Neural cell (in vitro differentiated cells): ENCODE data around the gene TRPM4. TPM values are rescaled to one million over a fixed set of nuclear protein-coding genes. Genes with fewer than 3 reads are reported as not detected.
"Not testable (repeated sequence)": the region's sequence is repeated elsewhere in the genome, so short reads cannot be mapped to it uniquely, and the experiment has no call there.

Experiments
- H2AFZ ChIP-seq: fragments of 200-600, 300-800 bp; sonication (generic), shearing (Covaris generic); 2 replicates; pipeline ENCODE4 v1.6.0; 2014; ENCODE audit warnings: low read depth, mild to moderate bottlenecking, antibody characterized with exemption, low read length, moderate library complexity
- H3F3A ChIP-seq: fragments of 200-600 bp; shearing (Covaris generic); 2 replicates; pipeline ENCODE4 v1.6.1; 2016; ENCODE audit warnings: mild to moderate bottlenecking, moderate library complexity, mixed read lengths, antibody characterized with exemption, low read length; ENCODE audit not compliant: insufficient read depth, poor library complexity, severe bottlenecking
- H3K27ac ChIP-seq: fragments of 200-600, 300-800 bp; sonication (generic), shearing (Covaris generic); 2 replicates; pipeline ENCODE4 v1.5.1; 2014; ENCODE audit warnings: mild to moderate bottlenecking, low read length, moderate library complexity
- H3K27me3 ChIP-seq: fragments of 300-800, 200-600 bp; sonication (generic), shearing (Covaris generic); 2 replicates; pipeline ENCODE4 v1.6.0; 2014; ENCODE audit warnings: mild to moderate bottlenecking, low read depth, low read length, moderate library complexity; ENCODE audit not compliant: insufficient read depth
- H3K36me3 ChIP-seq: fragments of 300-800, 200-600 bp; sonication (generic), shearing (Covaris generic); 2 replicates; pipeline ENCODE4 v1.5.1; 2014; ENCODE audit warnings: mild to moderate bottlenecking, antibody characterized with exemption, low read length, moderate library complexity; ENCODE audit not compliant: insufficient read depth
- H3K4me2 ChIP-seq: fragments of 300-800, 200-600 bp; sonication (generic), shearing (Covaris generic); 2 replicates; pipeline ENCODE4 v1.6.0; 2014; ENCODE audit warnings: mild to moderate bottlenecking, low read length
- H3K4me3 ChIP-seq: fragments of 300-800, 200-600 bp; sonication (generic), shearing (Covaris generic); 2 replicates; pipeline ENCODE4 v1.5.1; 2014; ENCODE audit warnings: mild to moderate bottlenecking, low read length, moderate library complexity
- H3K79me2 ChIP-seq: fragments of 200-600 bp; shearing (Covaris generic); replicated peaks from 2 replicates; pipeline ENCODE4 v1.6.0; 2014; ENCODE audit warnings: mild to moderate bottlenecking, low read length, moderate library complexity; ENCODE audit not compliant: insufficient read depth
- H3K9ac ChIP-seq: fragments of 300-800, 200-600 bp; sonication (generic), shearing (Covaris generic); 2 replicates; pipeline ENCODE4 v1.6.1; 2016; ENCODE audit warnings: mild to moderate bottlenecking, low read length, mixed read lengths
- H3K9me2 ChIP-seq: fragments of 200-600 bp; shearing (Covaris generic); 2 replicates; pipeline ENCODE4 v1.6.1; 2016; ENCODE audit warnings: mild to moderate bottlenecking, low read length, mixed read lengths; ENCODE audit not compliant: insufficient read depth
- H3K9me3 ChIP-seq: fragments of 200-600, 300-800 bp; sonication (generic), shearing (Covaris generic); 2 replicates; pipeline ENCODE4 v1.6.1; 2016; ENCODE audit warnings: mild to moderate bottlenecking, mixed run types, low read length, moderate library complexity, mixed read lengths
- H4K20me1 ChIP-seq: fragments of 200-600 bp; shearing (Covaris generic); 2 replicates; pipeline ENCODE4 v1.6.1; 2016; ENCODE audit warnings: mild to moderate bottlenecking, mixed run types; ENCODE audit not compliant: insufficient read depth
- EP300 ChIP-seq: fragments of 450-650 bp; conservative IDR thresholded peaks from 2 replicates; pipeline ENCODE4 v1.6.1; 2014; ENCODE audit warnings: antibody characterized with exemption, mild to moderate bottlenecking, moderate library complexity; ENCODE audit not compliant: poor library complexity, severe bottlenecking
- EZH2 ChIP-seq: fragments of 200-600, 300-800 bp; shearing (Covaris generic), sonication (generic); IDR thresholded peaks from 2 replicates; pipeline ENCODE4 v1.6.1; 2014; ENCODE audit warnings: antibody characterized with exemption, low read length, borderline replicate concordance, mild to moderate bottlenecking; ENCODE audit not compliant: insufficient read depth, poor library complexity, severe bottlenecking
- MXI1 ChIP-seq: fragments of 450-650 bp; conservative IDR thresholded peaks from 2 replicates; pipeline ENCODE4 v1.6.1; 2014; ENCODE audit warnings: antibody characterized with exemption, mild to moderate bottlenecking; ENCODE audit not compliant: poor library complexity, severe bottlenecking
- POLR2AphosphoS5 ChIP-seq: IDR thresholded peaks from 2 replicates; pipeline ENCODE4 v1.6.1; 2012
- RAD21 ChIP-seq: fragments of 450-650 bp; conservative IDR thresholded peaks from 2 replicates; pipeline ENCODE4 v1.6.1; 2014; ENCODE audit warnings: antibody characterized with exemption, mild to moderate bottlenecking, moderate library complexity
- REST ChIP-seq: IDR thresholded peaks from 2 replicates; pipeline ENCODE4 v1.6.1; 2012; ENCODE audit warnings: borderline replicate concordance
- SMC3 ChIP-seq: fragments of 450-650 bp; conservative IDR thresholded peaks from 2 replicates; pipeline ENCODE4 v1.6.1; 2014; ENCODE audit warnings: antibody characterized with exemption, mild to moderate bottlenecking, moderate library complexity; ENCODE audit not compliant: poor library complexity
- TAF1 ChIP-seq: IDR thresholded peaks from 2 replicates; pipeline ENCODE4 v1.6.1; 2012; ENCODE audit warnings: low read depth
- polyA plus RNA-seq: library from polyadenylated mRNA; depleted of rRNA; stranded (reverse); fragments of >200 nt; gene quantifications from 2 replicates; pipeline ENCODE4 v1.2.3, GENCODE V29; 2014
- TF ChIP-seq, protein P1 (sequence below): fragments of 450-650 bp; IDR thresholded peaks from 2 replicates; pipeline ENCODE4 v1.5.1; 2014; ENCODE audit warnings: antibody characterized with exemption, mild to moderate bottlenecking, moderate library complexity; ENCODE audit not compliant: poor library complexity, severe bottlenecking

TRPM4 gene
- polyA plus RNA-seq, 1 donor from 2014 or later, result 42.5 TPM

- no peak overlapping the region for H3K4me2 ChIP-seq
- no peaks in the 10 kb centered on the region for H3K36me3 ChIP-seq
- H3K79me2 ChIP-seq, result no peaks in the 10 kb centered on the region
- H3K9me3 ChIP-seq, result no peaks in the 10 kb centered on the region
- H3K4me3 ChIP-seq, result no peak overlapping the region
- no peaks in the 10 kb centered on the region for H3K9me2 ChIP-seq
- no peak overlapping the region for H3K27ac ChIP-seq
- peaks cover 8% of the 10 kb centered on the region for H3K27me3 ChIP-seq
- H3F3A ChIP-seq, result no peaks in the 10 kb centered on the region
- no peak overlapping the region for H3K9ac ChIP-seq
- no peak overlapping the region for H2AFZ ChIP-seq
- no peak for TF ChIP-seq EP300
- TF ChIP-seq RAD21, result no peak
- TF ChIP-seq MXI1, result no peak
- TF ChIP-seq REST, result no peak
- TF ChIP-seq EZH2, result no peak
- TF ChIP-seq, protein P1, sequence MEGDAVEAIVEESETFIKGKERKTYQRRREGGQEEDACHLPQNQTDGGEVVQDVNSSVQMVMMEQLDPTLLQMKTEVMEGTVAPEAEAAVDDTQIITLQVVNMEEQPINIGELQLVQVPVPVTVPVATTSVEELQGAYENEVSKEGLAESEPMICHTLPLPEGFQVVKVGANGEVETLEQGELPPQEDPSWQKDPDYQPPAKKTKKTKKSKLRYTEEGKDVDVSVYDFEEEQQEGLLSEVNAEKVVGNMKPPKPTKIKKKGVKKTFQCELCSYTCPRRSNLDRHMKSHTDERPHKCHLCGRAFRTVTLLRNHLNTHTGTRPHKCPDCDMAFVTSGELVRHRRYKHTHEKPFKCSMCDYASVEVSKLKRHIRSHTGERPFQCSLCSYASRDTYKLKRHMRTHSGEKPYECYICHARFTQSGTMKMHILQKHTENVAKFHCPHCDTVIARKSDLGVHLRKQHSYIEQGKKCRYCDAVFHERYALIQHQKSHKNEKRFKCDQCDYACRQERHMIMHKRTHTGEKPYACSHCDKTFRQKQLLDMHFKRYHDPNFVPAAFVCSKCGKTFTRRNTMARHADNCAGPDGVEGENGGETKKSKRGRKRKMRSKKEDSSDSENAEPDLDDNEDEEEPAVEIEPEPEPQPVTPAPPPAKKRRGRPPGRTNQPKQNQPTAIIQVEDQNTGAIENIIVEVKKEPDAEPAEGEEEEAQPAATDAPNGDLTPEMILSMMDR, result no peak
- TF ChIP-seq POLR2AphosphoS5, result no peak
- no peak for TF ChIP-seq SMC3
- no peak for TF ChIP-seq TAF1
- H4K20me1 ChIP-seq, result no peaks in the 10 kb centered on the region
Observed at GRCh38 chr19:49125025-49125731, 32.4 kb upstream of the TRPM4 start.

- Histone ChIP-seq H3K9me3 (no peaks in the 10 kb centered on the region), H3K9ac (no peak overlapping the region), H3K36me3 (no peaks in the 10 kb centered on the region), H3K9me2 (no peaks in the 10 kb centered on the region), H3F3A (no peaks in the 10 kb centered on the region), H3K79me2 (no peaks in the 10 kb centered on the region), H2AFZ (no peak overlapping the region), H3K27ac (no peak overlapping the region), H4K20me1 (no peaks in the 10 kb centered on the region), H3K27me3 (no peaks in the 10 kb centered on the region), H3K4me2 (no peak overlapping the region), H3K4me3 (no peak overlapping the region)
- TF ChIP-seq RAD21 (no peak), REST (no peak), TAF1 (no peak), EZH2 (no peak), POLR2AphosphoS5 (no peak), EP300 (no peak), SMC3 (no peak), MXI1 (no peak)
- TF ChIP-seq, protein P1, result no peak
Observed at GRCh38 chr19:49126575-49126974, 31.0 kb upstream of the TRPM4 start.

- H3K36me3 ChIP-seq, H4K20me1 ChIP-seq, H3F3A ChIP-seq, H3K9ac ChIP-seq, H3K4me2 ChIP-seq, H3K4me3 ChIP-seq, H3K9me2 ChIP-seq, H3K79me2 ChIP-seq, H3K9me3 ChIP-seq, H3K27me3 ChIP-seq, H2AFZ ChIP-seq: not testable (repeated sequence)
- peak overlapping the region; percentile 42 for H3K27ac ChIP-seq
Observed at GRCh38 chr19:49127225-49127624, 30.4 kb upstream of the TRPM4 start.
